SU-DHL-6 (cell line): ENCODE data around the gene NAV2.

ENCODE experiments used
- H2AFZ ChIP-seq: fragments of 200-600 bp; sonication (generic); 2 replicates; pipeline ENCODE4 v1.6.1; 2014; ENCODE audit warnings: low read depth, mild to moderate bottlenecking, moderate library complexity, mixed read lengths, antibody characterized with exemption, low read length; ENCODE audit not compliant: severe bottlenecking
- H3F3A ChIP-seq: fragments of 200-600 bp; shearing (Covaris generic); 2 replicates; pipeline ENCODE4 v1.6.0; 2016; ENCODE audit warnings: antibody characterized with exemption, mild to moderate bottlenecking; ENCODE audit not compliant: insufficient read depth
- H3K27ac ChIP-seq: fragments of 200-600 bp; sonication (generic); 2 replicates; pipeline ENCODE4 v1.5.1; 2016; ENCODE audit warnings: low read depth, mild to moderate bottlenecking, low read length, moderate library complexity, mixed read lengths
- H3K27me3 ChIP-seq: fragments of 200-600 bp; sonication (generic), shearing (Covaris generic); 2 replicates; pipeline ENCODE4 v1.6.0; 2014; ENCODE audit warnings: mild to moderate bottlenecking, low read length
- H3K36me3 ChIP-seq: fragments of 200-600 bp; sonication (generic); 2 replicates; pipeline ENCODE4 v1.6.1; 2014; ENCODE audit warnings: mild to moderate bottlenecking, low read length, mixed read lengths
- H3K4me2 ChIP-seq: fragments of 300-600, 200-600 bp; shearing (Covaris generic), sonication (generic); 2 replicates; pipeline ENCODE4 v1.6.0; 2014; ENCODE audit warnings: low read length, low read depth, mild to moderate bottlenecking; ENCODE audit not compliant: poor library complexity, severe bottlenecking
- H3K4me3 ChIP-seq: fragments of 200-600 bp; sonication (generic); 2 replicates; pipeline ENCODE4 v1.5.1; 2014; ENCODE audit warnings: antibody characterized with exemption, low read length, mild to moderate bottlenecking, mixed read lengths; ENCODE audit not compliant: insufficient read depth, poor library complexity, severe bottlenecking
- H3K79me2 ChIP-seq: fragments of 200-600 bp; sonication (generic); 2 replicates; pipeline ENCODE4 v1.6.1; 2014; ENCODE audit warnings: mild to moderate bottlenecking, low read length, moderate library complexity; ENCODE audit not compliant: insufficient read depth
- H3K9ac ChIP-seq: fragments of 200-600 bp; sonication (generic); 2 replicates; pipeline ENCODE4 v1.7.0; 2014; ENCODE audit warnings: mild to moderate bottlenecking, low read length
- H3K9me2 ChIP-seq: fragments of 200-600 bp; sonication (generic); replicated peaks from 2 replicates; pipeline ENCODE4 v1.6.1; 2014; ENCODE audit warnings: low read length; ENCODE audit not compliant: insufficient read depth
- H3K9me3 ChIP-seq: fragments of 200-600 bp; sonication (generic); 2 replicates; pipeline ENCODE4 v1.6.1; 2014; ENCODE audit warnings: low read length, mixed read lengths; ENCODE audit not compliant: insufficient read depth
- H4K20me1 ChIP-seq: fragments of 200-600 bp; sonication (generic); 2 replicates; pipeline ENCODE4 v1.6.1; 2014; ENCODE audit warnings: low read depth, mild to moderate bottlenecking, antibody characterized with exemption, low read length, moderate library complexity, mixed read lengths
- CTCF ChIP-seq: fragments of 200-600 bp; sonication (generic); IDR thresholded peaks from one replicate; pipeline ENCODE4 v1.5.1; 2017; ENCODE audit warnings: antibody characterized with exemption, mild to moderate bottlenecking, low read length, moderate library complexity; ENCODE audit not compliant: insufficient read depth, poor library complexity, severe bottlenecking
- EZH2phosphoT487 ChIP-seq: fragments of 200-600 bp; sonication (generic), shearing (Covaris generic); conservative IDR thresholded peaks from 2 replicates; pipeline ENCODE4 v1.6.1; 2018; ENCODE audit warnings: mild to moderate bottlenecking, antibody characterized with exemption, low read length, moderate library complexity, mixed read lengths

The NAV2 gene

GRCh38 chr11:19849947-19850593 lies 137.4 kb downstream of the NAV2 start:
- no peaks in the 10 kb centered on the region for H3K27me3 ChIP-seq
- no peaks in the 10 kb centered on the region for H3K9me2 ChIP-seq
- no peak overlapping the region for H2AFZ ChIP-seq
- H3K9ac ChIP-seq, result no peak overlapping the region
- TF ChIP-seq EZH2phosphoT487, result no peak
- TF ChIP-seq CTCF, result no peak
- no peaks in the 10 kb centered on the region for H3F3A ChIP-seq
- no peaks in the 10 kb centered on the region for H3K9me3 ChIP-seq
- no peak overlapping the region for H3K4me3 ChIP-seq
- no peak overlapping the region for H3K27ac ChIP-seq
- no peaks in the 10 kb centered on the region for H3K79me2 ChIP-seq
- no peak overlapping the region for H3K4me2 ChIP-seq
- no peaks in the 10 kb centered on the region for H3K36me3 ChIP-seq
- no peaks in the 10 kb centered on the region for H4K20me1 ChIP-seq

- Histone ChIP-seq H3K27me3 (no peaks in the 10 kb centered on the region), H3K9ac (no peak overlapping the region), H3K4me2 (no peak overlapping the region), H3K27ac (no peak overlapping the region), H4K20me1 (no peaks in the 10 kb centered on the region), H3K9me2 (no peaks in the 10 kb centered on the region), H3K4me3 (no peak overlapping the region), H3K79me2 (no peaks in the 10 kb centered on the region), H2AFZ (no peak overlapping the region), H3F3A (no peaks in the 10 kb centered on the region), H3K36me3 (no peaks in the 10 kb centered on the region), H3K9me3 (no peaks in the 10 kb centered on the region)
- TF ChIP-seq CTCF (no peak), EZH2phosphoT487 (no peak)
These were observed 139.7 kb downstream of the NAV2 start for GRCh38 chr11:19852288-19852687.

- Histone ChIP-seq H3K36me3 (no peaks in the 10 kb centered on the region), H3K79me2 (no peaks in the 10 kb centered on the region), H3F3A (no peaks in the 10 kb centered on the region), H3K9me3 (no peaks in the 10 kb centered on the region), H4K20me1 (no peaks in the 10 kb centered on the region), H3K27ac (no peak overlapping the region), H3K27me3 (no peaks in the 10 kb centered on the region), H3K9me2 (no peaks in the 10 kb centered on the region), H2AFZ (no peak overlapping the region), H3K9ac (no peak overlapping the region), H3K4me3 (no peak overlapping the region), H3K4me2 (no peak overlapping the region)
- TF ChIP-seq EZH2phosphoT487, result no peak
- no peak for TF ChIP-seq CTCF
These were observed 140.4 kb downstream of the NAV2 start for GRCh38 chr11:19853016-19853415.

GRCh38 chr11:19853920-19854319 lies 141.3 kb downstream of the NAV2 start:
- Histone ChIP-seq H4K20me1 (no peaks in the 10 kb centered on the region), H3K27ac (no peak overlapping the region), H2AFZ (no peak overlapping the region), H3K79me2 (no peaks in the 10 kb centered on the region), H3K36me3 (no peaks in the 10 kb centered on the region), H3K27me3 (no peaks in the 10 kb centered on the region), H3F3A (no peaks in the 10 kb centered on the region), H3K4me2 (no peak overlapping the region), H3K4me3 (no peak overlapping the region), H3K9ac (no peak overlapping the region), H3K9me3 (no peaks in the 10 kb centered on the region), H3K9me2 (no peaks in the 10 kb centered on the region)
- TF ChIP-seq EZH2phosphoT487, result no peak
